Cerebellar cortex (tissue), 1 donor: ENCODE results near the gene FAM89B.

Experiments used
- DNase-seq: peaks from one replicate; pipeline ENCODE4 v3.0.0-alpha.2; 2015; ENCODE audit warnings: low spot score

The FAM89B gene

GRCh38 chr11:65610404-65610803 lies 38.1 kb downstream of the FAM89B start:
- no peak for DNase-seq

GRCh38 chr11:65611028-65611757 lies 38.9 kb downstream of the FAM89B start:
- no peak for DNase-seq

GRCh38 chr11:65611758-65612603 lies 39.6 kb downstream of the FAM89B start:
- DNase-seq = no peak

GRCh38 chr11:65612691-65613090 lies 40.4 kb downstream of the FAM89B start:
- DNase-seq = no peak

- peak; percentile 55 for DNase-seq
Measured at GRCh38 chr11:65613091-65613928, 41.0 kb downstream of the FAM89B start.

- DNase-seq = peak; percentile 100
Measured at GRCh38 chr11:65615229-65615949, 43.1 kb downstream of the FAM89B start, which contains the start of gene PCNX3. TSS of gene PCNX3 (plus strand) at chr11:65615776. CDS start at chr11:65616312, 536 bp downstream.

- DNase-seq = no peak
Measured at GRCh38 chr11:65615950-65616574, 43.7 kb downstream of the FAM89B start.

- no peak for DNase-seq
Measured at GRCh38 chr11:65616575-65617001, 44.2 kb downstream of the FAM89B start.

GRCh38 chr11:65617136-65617850 lies 45.0 kb downstream of the FAM89B start:
- DNase-seq = no peak

- DNase-seq = no peak
Measured at GRCh38 chr11:65617990-65618751, 45.8 kb downstream of the FAM89B start.

- no peak for DNase-seq
Measured at GRCh38 chr11:65618763-65619162, 46.4 kb downstream of the FAM89B start.

- no peak for DNase-seq
Measured at GRCh38 chr11:65619281-65619928, 47.1 kb downstream of the FAM89B start.

GRCh38 chr11:65620666-65621065 lies 48.3 kb downstream of the FAM89B start:
- no peak for DNase-seq

- DNase-seq = no peak
Measured at GRCh38 chr11:65621460-65621859, 49.1 kb downstream of the FAM89B start.

GRCh38 chr11:65622011-65622410 lies 49.7 kb downstream of the FAM89B start:
- no peak for DNase-seq

GRCh38 chr11:65623177-65623576 lies 50.8 kb downstream of the FAM89B start:
- DNase-seq = no peak
